Bronchial epithelial cell (primary cell): Measurements from ENCODE around the gene STAT6. TPM values are rescaled to one million over a fixed set of nuclear protein-coding genes. Genes with fewer than 3 reads are reported as not detected.

Source experiments
- DNase-seq: peaks from one replicate; pipeline ENCODE4 v3.0.0-alpha.2; 2010; ENCODE audit warnings: low read depth
- FAIRE-seq: peaks from 2 replicates; lab custom pipeline; 2011; peaks lifted over from hg19 to GRCh38; lab: Jason Lieb, UNC
- H3K27me3 ChIP-seq: 2 replicates; pipeline ENCODE4 v1.5.1; 2011; ENCODE audit warnings: low read length; ENCODE audit not compliant: control insufficient read depth, insufficient read depth
- H3K36me3 ChIP-seq: 2 replicates; pipeline ENCODE4 v1.5.1; 2011; ENCODE audit warnings: low read length; ENCODE audit not compliant: control insufficient read depth, insufficient read depth
- H3K4me3 ChIP-seq: 2 replicates; pipeline ENCODE4 v1.5.1; 2011; ENCODE audit warnings: mild to moderate bottlenecking, low read depth, low read length, control low read depth
- total RNA-seq: library from RNA; depleted of rRNA; stranded (reverse); fragments of >200 nt; gene quantifications from 2 replicates; pipeline ENCODE4 v1.2.1, GENCODE V29; 2014
- TF ChIP-seq, protein P1 (sequence below): IDR thresholded peaks from 2 replicates; pipeline ENCODE4 v1.5.1; 2011; ENCODE audit warnings: mild to moderate bottlenecking, moderate library complexity, low read length, control low read depth, inconsistent platforms; ENCODE audit not compliant: insufficient read depth, severe bottlenecking

The STAT6 gene
- total RNA-seq, 1 donor from 2014 or later: 30.8 TPM

DNA sequence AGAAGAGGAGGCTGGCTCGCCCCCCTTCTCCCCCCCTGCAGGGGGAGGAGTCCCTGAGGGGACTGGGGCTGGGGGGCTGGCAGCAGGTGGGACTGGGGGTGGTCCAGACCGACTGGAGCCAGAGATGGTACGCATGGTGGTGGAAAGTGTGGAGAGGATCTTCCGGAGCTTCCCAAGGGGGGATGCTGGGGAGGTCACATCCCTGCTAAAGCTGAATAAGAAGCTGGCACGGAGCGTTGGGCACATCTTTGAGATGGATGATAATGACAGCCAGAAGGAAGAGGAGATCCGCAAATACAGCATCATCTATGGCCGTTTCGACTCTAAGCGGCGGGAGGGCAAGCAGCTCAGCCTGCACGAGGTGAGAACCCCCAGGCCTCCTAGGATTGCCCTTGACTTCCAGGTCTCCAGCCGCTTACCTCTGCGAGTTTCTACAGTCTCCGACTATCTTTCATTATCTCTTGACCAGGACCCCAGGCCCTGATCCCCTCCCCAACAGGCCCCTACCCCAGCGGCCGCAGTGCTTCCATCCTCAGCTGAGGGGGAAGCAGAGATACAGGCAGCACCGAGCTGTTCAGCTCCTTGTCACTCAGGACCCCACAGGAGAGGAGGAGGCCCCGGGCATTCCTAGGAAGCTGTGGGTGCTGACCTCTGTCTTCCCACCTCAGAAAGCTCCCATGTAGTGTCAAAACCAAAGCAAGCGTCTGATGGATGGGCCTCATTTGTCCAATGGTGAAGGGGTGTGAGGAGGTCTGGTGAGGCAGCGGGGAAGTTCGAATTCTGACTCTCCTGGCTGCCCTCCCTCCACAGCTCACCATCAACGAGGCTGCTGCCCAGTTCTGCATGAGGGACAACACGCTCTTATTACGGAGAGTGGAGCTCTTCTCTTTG, 19.3 kb downstream of the STAT6 start:
- peaks cover 28% of the 10 kb centered on the region for H3K36me3 ChIP-seq
- FAIRE-seq (no peak), DNase-seq (no peak)
- no peaks in the 10 kb centered on the region for H3K27me3 ChIP-seq
- no peak overlapping the region for H3K4me3 ChIP-seq
- TF ChIP-seq, protein P1, sequence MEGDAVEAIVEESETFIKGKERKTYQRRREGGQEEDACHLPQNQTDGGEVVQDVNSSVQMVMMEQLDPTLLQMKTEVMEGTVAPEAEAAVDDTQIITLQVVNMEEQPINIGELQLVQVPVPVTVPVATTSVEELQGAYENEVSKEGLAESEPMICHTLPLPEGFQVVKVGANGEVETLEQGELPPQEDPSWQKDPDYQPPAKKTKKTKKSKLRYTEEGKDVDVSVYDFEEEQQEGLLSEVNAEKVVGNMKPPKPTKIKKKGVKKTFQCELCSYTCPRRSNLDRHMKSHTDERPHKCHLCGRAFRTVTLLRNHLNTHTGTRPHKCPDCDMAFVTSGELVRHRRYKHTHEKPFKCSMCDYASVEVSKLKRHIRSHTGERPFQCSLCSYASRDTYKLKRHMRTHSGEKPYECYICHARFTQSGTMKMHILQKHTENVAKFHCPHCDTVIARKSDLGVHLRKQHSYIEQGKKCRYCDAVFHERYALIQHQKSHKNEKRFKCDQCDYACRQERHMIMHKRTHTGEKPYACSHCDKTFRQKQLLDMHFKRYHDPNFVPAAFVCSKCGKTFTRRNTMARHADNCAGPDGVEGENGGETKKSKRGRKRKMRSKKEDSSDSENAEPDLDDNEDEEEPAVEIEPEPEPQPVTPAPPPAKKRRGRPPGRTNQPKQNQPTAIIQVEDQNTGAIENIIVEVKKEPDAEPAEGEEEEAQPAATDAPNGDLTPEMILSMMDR: no peak

DNA sequence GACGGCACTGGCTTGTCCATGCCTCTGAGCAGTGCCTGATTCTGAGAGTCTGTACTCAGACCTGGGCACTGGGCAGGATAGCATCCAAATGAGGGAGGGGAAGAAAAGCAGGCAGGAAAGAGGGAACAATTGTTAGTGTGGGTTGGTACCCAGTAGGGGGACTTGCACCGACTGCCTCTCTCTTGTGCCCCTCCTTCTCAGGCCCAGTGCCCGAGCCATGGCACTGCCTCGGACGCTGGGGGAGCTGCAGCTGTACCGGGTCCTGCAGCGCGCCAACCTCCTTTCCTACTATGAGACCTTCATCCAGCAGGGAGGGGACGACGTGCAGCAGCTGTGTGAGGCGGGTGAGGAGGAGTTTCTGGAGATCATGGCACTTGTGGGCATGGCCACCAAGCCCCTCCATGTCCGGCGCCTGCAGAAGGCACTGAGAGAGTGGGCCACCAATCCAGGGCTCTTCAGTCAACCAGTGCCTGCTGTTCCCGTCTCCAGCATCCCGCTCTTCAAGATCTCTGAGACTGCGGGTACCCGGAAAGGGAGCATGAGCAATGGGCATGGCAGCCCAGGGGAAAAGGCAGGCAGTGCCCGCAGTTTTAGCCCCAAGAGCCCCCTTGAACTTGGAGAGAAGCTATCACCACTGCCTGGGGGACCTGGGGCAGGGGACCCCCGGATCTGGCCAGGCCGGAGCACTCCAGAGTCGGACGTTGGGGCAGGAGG, 20.1 kb downstream of the STAT6 start:
- Histone ChIP-seq H3K36me3 (peaks cover 27% of the 10 kb centered on the region), H3K27me3 (no peaks in the 10 kb centered on the region), H3K4me3 (peak overlapping the region; percentile 55)
- TF ChIP-seq, protein P1: peak; percentile 29
- DNase-seq (no peak), FAIRE-seq (no peak)

DNA sequence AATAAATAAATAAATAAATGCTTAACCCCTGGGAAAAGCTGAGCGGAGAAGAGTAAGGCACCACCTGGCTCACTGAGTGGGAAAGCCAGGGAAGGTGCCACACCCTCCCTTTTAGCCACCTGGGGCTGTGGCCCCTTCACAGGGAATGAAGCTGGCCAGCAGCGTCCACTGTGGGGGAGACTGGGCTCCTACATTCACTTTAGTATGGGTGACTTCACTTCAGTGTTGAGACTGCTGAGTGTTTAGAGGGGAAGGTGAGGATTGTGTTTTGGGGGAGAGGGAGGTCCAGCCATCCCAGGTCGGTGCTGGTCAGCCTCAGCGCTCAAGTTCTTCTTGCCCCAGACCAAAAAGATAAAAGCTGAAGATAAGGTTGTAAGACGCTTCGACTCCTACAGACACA, 20.7 kb downstream of the STAT6 start:
- DNase-seq: no peak
- Histone ChIP-seq H3K4me3 (peak overlapping the region; percentile 55), H3K27me3 (no peaks in the 10 kb centered on the region), H3K36me3 (peaks cover 27% of the 10 kb centered on the region)
- no peak for FAIRE-seq
- TF ChIP-seq, protein P1: no peak

DNA sequence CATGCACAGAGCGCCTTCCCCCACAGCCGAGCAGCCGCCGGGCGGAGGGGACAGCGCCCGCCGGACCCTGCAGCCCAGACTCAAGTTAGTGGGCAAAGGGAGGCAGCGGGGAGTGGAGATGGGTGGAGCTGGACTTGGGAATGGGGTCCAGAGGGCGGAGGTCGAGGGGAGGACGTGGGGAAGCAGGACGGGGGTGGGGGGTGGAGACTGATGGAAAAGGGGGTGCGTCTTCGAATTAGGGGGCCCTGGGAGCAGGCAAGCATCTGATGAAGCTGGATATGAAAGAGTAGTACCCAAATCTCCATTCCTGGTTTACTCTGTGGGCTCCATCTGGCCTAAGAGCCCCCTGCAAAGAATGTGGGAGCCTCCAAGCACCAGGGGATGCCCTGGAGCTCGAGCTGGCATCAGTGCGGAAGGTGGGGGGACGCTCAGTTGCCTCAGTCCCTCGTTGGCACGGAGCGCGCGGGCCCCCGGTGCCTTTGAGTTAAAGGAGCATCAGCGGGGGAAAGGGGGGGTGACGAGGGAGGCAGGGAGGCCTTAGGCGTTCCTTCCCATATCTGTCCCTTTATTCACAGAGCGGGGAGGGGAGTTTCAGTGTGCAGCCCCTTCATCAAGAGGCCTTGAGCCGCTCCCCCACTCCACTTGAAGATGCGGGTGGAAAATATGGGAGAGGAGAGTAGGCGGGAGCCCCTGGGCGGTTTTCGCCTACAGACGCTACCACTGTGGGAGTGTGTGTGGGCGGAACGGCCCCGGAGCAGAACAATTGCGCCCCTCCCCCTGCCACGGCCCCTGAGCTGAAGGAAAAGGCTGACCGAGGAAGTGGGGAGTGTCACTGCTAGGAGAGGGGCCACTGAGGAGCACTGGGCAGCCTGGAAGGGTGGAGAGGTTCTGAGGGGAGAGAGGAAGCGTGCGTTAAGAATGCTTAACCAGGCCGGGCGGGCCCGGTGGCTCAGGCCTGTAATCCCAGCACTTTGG, 21.6 kb downstream of the STAT6 start:
- FAIRE-seq (no peak), DNase-seq (no peak)
- H3K27me3 ChIP-seq: no peaks in the 10 kb centered on the region

More for the DNA sequence above, 21.6 kb downstream of the STAT6 start:
- Histone ChIP-seq H3K4me3 (peak overlapping the region; percentile 55), H3K36me3 (peaks cover 23% of the 10 kb centered on the region)
- TF ChIP-seq, protein P1: no peak
